HepG2 (cell line): ENCODE measurements around the gene TNFAIP8L2. TPM values are rescaled to one million over a fixed set of nuclear protein-coding genes. Genes with fewer than 3 reads are reported as not detected.

Experiments
- AGO2 ChIP-seq: fragments of 200-400 bp; formaldehyde crosslinking; optimal IDR thresholded peaks from 2 replicates; pipeline ENCODE3; 2017; ENCODE audit warnings: mild to moderate bottlenecking, low read depth, low read length, moderate library complexity
- HOXA3 ChIP-seq: sonication (generic); formaldehyde crosslinking; IDR thresholded peaks from 2 replicates; pipeline ENCODE4 v1.5.0; 2020; ENCODE audit warnings: missing genetic modification reagents
- KMT2A ChIP-seq: sonication (generic); formaldehyde crosslinking; IDR thresholded peaks from 2 replicates; pipeline ENCODE4 v1.4.0; 2020; ENCODE audit warnings: missing genetic modification reagents
- MED8 ChIP-seq: sonication (generic); formaldehyde crosslinking; IDR thresholded peaks from 2 replicates; pipeline ENCODE4 v1.8.1; 2023; ENCODE audit warnings: mild to moderate bottlenecking, missing genetic modification reagents; ENCODE audit not compliant: insufficient replicate concordance
- SP140L ChIP-seq: sonication (generic); formaldehyde crosslinking; IDR thresholded peaks from 2 replicates; pipeline ENCODE4 v1.4.0; 2020; ENCODE audit warnings: missing genetic modification reagents, borderline replicate concordance
- SP5 ChIP-seq: IDR thresholded peaks from 2 replicates; pipeline ENCODE4 v1.6.1; 2016; ENCODE audit warnings: low read depth, borderline replicate concordance
- ZBTB7A ChIP-seq: sonication (generic); formaldehyde crosslinking; IDR thresholded peaks from 2 replicates; pipeline ENCODE4 v1.8.0; 2022; ENCODE audit warnings: mild to moderate bottlenecking, missing genetic modification reagents
- ZNF30 ChIP-seq: sonication (generic); formaldehyde crosslinking; IDR thresholded peaks from 2 replicates; pipeline ENCODE4 v1.5.0; 2020; ENCODE audit warnings: mild to moderate bottlenecking, missing genetic modification reagents
- ZNF841 ChIP-seq: sonication (generic); formaldehyde crosslinking; IDR thresholded peaks from 2 replicates; pipeline ENCODE4 v1.8.1; 2023; ENCODE audit warnings: missing genetic modification reagents, borderline replicate concordance
- polyA plus RNA-seq, 8 experiments: library from polyadenylated mRNA; depleted of rRNA in 3 of 8; stranded (reverse) in 7 of 8; unstranded in 1 of 8; fragments of >200 nt; fragmentation: Illumina TruSeq in 4 of 8; extraction: Trizol in 4 of 8; gene quantifications; 2 replicates each; pipeline versions ENCODE4 v1.2.1 to v1.2.3, GENCODE V29; 2011 to 2016; ENCODE audit warnings: low read depth in 4 of 8, missing spikeins in 1 of 8, mixed read lengths in 1 of 8; ENCODE audit not compliant: insufficient read depth in 1 of 8
- total RNA-seq, 5 experiments: library from RNA; depleted of rRNA; stranded (reverse); fragments of >200 nt; fragmentation: Illumina TruSeq; extraction: Trizol; gene quantifications; 2 replicates each; pipeline ENCODE4 v1.2.3, GENCODE V29; 2016; ENCODE audit warnings: low read depth in 1 of 5
- TF ChIP-seq, protein P1 (sequence below): sonication (generic); formaldehyde crosslinking; IDR thresholded peaks from one replicate; pipeline ENCODE4 v1.5.1; 2020; ENCODE audit warnings: mild to moderate bottlenecking, missing genetic modification reagents; ENCODE audit errors: not compliant biosample characterization
- TF ChIP-seq, protein P2 (sequence below): sonication (generic); formaldehyde crosslinking; IDR thresholded peaks from 2 replicates; pipeline ENCODE4 v1.4.0; 2020; ENCODE audit warnings: missing genetic modification reagents
- TF ChIP-seq, protein P3 (sequence below): sonication (generic); formaldehyde crosslinking; IDR thresholded peaks from 2 replicates; pipeline ENCODE4 v1.5.1; 2020; ENCODE audit warnings: mild to moderate bottlenecking, missing genetic modification reagents

The TNFAIP8L2 gene
- total and polyA plus RNA-seq, 2 of the 13 experiments (the other 11 are each of a cell fraction or from before 2014, with no cell fraction given): not detected

GRCh38 chr1:151165738-151166504, 9.5 kb downstream of the TNFAIP8L2 start, which contains the start of the genes LYSMD1 and SCNM1 (continued):
- TF ChIP-seq, protein P1, sequence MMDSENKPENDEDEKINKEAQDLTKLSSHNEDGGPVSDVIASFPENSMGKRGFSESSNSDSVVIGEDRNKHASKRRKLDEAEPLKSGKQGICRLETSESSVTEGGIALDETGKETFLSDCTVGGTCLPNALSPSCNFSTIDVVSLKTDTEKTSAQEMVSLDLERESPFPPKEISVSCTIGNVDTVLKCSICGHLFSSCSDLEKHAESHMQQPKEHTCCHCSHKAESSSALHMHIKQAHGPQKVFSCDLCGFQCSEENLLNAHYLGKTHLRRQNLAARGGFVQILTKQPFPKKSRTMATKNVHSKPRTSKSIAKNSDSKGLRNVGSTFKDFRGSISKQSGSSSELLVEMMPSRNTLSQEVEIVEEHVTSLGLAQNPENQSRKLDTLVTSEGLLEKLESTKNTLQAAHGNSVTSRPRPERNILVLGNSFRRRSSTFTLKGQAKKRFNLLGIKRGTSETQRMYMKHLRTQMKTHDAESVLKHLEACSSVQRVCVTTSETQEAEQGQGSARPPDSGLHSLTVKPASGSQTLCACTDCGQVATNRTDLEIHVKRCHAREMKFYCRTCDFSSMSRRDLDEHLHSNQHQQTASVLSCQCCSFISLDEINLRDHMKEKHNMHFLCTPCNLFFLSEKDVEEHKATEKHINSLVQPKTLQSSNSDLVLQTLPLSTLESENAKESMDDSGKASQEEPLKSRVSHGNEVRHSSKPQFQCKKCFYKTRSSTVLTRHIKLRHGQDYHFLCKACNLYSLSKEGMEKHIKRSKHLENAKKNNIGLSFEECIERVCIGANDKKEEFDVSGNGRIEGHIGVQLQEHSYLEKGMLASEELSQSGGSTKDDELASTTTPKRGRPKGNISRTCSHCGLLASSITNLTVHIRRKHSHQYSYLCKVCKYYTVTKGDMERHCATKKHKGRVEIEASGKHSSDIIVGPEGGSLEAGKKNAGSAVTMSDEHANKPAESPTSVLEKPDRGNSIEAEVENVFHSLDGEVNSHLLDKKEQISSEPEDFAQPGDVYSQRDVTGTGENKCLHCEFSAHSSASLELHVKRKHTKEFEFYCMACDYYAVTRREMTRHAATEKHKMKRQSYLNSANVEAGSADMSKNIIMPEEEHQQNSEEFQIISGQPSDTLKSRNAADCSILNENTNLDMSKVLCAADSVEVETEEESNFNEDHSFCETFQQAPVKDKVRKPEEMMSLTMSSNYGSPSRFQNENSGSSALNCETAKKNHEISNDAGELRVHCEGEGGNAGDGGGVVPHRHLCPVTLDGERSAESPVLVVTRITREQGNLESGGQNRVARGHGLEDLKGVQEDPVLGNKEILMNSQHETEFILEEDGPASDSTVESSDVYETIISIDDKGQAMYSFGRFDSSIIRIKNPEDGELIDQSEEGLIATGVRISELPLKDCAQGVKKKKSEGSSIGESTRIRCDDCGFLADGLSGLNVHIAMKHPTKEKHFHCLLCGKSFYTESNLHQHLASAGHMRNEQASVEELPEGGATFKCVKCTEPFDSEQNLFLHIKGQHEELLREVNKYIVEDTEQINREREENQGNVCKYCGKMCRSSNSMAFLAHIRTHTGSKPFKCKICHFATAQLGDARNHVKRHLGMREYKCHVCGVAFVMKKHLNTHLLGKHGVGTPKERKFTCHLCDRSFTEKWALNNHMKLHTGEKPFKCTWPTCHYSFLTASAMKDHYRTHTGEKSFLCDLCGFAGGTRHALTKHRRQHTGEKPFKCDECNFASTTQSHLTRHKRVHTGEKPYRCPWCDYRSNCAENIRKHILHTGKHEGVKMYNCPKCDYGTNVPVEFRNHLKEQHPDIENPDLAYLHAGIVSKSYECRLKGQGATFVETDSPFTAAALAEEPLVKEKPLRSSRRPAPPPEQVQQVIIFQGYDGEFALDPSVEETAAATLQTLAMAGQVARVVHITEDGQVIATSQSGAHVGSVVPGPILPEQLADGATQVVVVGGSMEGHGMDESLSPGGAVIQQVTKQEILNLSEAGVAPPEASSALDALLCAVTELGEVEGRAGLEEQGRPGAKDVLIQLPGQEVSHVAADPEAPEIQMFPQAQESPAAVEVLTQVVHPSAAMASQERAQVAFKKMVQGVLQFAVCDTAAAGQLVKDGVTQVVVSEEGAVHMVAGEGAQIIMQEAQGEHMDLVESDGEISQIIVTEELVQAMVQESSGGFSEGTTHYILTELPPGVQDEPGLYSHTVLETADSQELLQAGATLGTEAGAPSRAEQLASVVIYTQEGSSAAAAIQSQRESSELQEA (CRISPR knock-in tag): no peak
- no peak; the same call in 1 of the 2 replicates for TF ChIP-seq SP5 (CRISPR knock-in tag)
- TF ChIP-seq KMT2A: peak; percentile 78; the same call in 1 of the 2 replicates
- TF ChIP-seq SP140L (CRISPR knock-in tag): peak; percentile 66; the same call in 1 of the 2 replicates
- TF ChIP-seq AGO2: no peak
- TF ChIP-seq ZNF841 (CRISPR knock-in tag): no peak
- TF ChIP-seq, protein P2, sequence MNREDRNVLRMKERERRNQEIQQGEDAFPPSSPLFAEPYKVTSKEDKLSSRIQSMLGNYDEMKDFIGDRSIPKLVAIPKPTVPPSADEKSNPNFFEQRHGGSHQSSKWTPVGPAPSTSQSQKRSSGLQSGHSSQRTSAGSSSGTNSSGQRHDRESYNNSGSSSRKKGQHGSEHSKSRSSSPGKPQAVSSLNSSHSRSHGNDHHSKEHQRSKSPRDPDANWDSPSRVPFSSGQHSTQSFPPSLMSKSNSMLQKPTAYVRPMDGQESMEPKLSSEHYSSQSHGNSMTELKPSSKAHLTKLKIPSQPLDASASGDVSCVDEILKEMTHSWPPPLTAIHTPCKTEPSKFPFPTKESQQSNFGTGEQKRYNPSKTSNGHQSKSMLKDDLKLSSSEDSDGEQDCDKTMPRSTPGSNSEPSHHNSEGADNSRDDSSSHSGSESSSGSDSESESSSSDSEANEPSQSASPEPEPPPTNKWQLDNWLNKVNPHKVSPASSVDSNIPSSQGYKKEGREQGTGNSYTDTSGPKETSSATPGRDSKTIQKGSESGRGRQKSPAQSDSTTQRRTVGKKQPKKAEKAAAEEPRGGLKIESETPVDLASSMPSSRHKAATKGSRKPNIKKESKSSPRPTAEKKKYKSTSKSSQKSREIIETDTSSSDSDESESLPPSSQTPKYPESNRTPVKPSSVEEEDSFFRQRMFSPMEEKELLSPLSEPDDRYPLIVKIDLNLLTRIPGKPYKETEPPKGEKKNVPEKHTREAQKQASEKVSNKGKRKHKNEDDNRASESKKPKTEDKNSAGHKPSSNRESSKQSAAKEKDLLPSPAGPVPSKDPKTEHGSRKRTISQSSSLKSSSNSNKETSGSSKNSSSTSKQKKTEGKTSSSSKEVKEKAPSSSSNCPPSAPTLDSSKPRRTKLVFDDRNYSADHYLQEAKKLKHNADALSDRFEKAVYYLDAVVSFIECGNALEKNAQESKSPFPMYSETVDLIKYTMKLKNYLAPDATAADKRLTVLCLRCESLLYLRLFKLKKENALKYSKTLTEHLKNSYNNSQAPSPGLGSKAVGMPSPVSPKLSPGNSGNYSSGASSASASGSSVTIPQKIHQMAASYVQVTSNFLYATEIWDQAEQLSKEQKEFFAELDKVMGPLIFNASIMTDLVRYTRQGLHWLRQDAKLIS: 0 out of 2 replicates have a peak, but pooled peaks have one; percentile 24
- no peak for TF ChIP-seq MED8 (CRISPR knock-in tag)
- TF ChIP-seq HOXA3 (CRISPR knock-in tag): peak; percentile 95
- TF ChIP-seq, protein P3, sequence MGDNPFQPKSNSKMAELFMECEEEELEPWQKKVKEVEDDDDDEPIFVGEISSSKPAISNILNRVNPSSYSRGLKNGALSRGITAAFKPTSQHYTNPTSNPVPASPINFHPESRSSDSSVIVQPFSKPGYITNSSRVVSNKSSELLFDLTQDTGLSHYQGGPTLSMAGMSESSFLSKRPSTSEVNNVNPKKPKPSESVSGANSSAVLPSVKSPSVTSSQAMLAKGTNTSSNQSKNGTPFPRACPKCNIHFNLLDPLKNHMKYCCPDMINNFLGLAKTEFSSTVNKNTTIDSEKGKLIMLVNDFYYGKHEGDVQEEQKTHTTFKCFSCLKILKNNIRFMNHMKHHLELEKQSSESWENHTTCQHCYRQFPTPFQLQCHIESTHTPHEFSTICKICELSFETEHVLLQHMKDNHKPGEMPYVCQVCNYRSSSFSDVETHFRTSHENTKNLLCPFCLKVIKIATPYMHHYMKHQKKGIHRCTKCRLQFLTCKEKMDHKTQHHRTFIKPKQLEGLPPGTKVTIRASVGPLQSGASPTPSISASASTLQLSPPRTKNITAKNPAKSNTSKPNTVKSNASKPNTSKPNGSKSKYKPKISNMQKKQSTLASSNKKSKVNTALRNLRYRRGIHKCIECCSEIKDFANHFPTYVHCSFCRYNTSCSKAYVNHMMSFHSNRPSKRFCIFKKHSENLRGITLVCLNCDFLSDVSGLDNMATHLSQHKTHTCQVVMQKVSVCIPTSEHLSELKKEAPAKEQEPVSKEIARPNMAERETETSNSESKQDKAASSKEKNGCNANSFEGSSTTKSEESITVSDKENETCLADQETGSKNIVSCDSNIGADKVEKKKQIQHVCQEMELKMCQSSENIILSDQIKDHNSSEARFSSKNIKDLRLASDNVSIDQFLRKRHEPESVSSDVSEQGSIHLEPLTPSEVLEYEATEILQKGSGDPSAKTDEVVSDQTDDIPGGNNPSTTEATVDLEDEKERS: no peak
- no peak for TF ChIP-seq ZNF30
- TF ChIP-seq ZBTB7A: no peak
